Measurements from ENCODE around the gene BMS1.
"Not testable (repeated sequence)": the region's sequence is repeated elsewhere in the genome, so short reads cannot be mapped to it uniquely, and the experiment has no call there.

The BMS1 gene

GRCh38 chr10:42782446-42783180, at the start of gene BMS1:
Gene BMS1, plus strand, starts transcription at chr10:42782795. Its CDS starts 1,600 bp downstream, at chr10:42784395.
- Histone ChIP-seq H4K20me1 (ENCODE audit: insufficient read depth, low read length) (no peaks in the 10 kb centered on the region), H3K79me2 (ENCODE audit: insufficient read depth, low read length) (peaks cover 11% of the 10 kb centered on the region), H3K9me3 (ENCODE audit: low read length) (no peaks in the 10 kb centered on the region), H3K4me1 (ENCODE audit: insufficient read depth, low read length, severe bottlenecking) (peaks cover 18% of the 10 kb centered on the region), H3K27me3 (ENCODE audit: insufficient read depth, low read length) (no peaks in the 10 kb centered on the region), H2AFZ (ENCODE audit: low read length) (peak within 1 kb of the TSS; percentile 39), H3K27ac (ENCODE audit: low read depth, low read length, poor library complexity, severe bottlenecking) (peak within 1 kb of the TSS; percentile 24), H3K9me2 (ENCODE audit: low read depth, low read length) (no peaks in the 10 kb centered on the region), H3K36me3 (ENCODE audit: insufficient read depth, low read length) (peaks cover 32% of the 10 kb centered on the region), H3F3A (ENCODE audit: insufficient read depth, low read length) (no peaks in the 10 kb centered on the region), H3K9ac (ENCODE audit: low read length) (peak within 1 kb of the TSS; percentile 79), H3K4me3 (ENCODE audit: low read depth, low read length, poor library complexity, severe bottlenecking) (peak within 1 kb of the TSS; percentile 97), H3K4me2 (ENCODE audit: low read length) (peak within 1 kb of the TSS; percentile 100)
- TF ChIP-seq CTCF (IDR thresholded peaks at IDR 0.05; ENCODE audit: low read length), result no peak
- TF ChIP-seq EZH2 (IDR thresholded peaks at IDR 0.05; ENCODE audit: borderline replicate concordance, low read length), result no peak

- Histone ChIP-seq H3K4me3 (ENCODE audit: low read depth, low read length, poor library complexity, severe bottlenecking) (no peak overlapping the region), H3K36me3 (ENCODE audit: insufficient read depth, low read length) (no peaks in the 10 kb centered on the region), H3K9me3 (ENCODE audit: low read length) (no peaks in the 10 kb centered on the region), H3K4me2 (ENCODE audit: low read length) (no peak overlapping the region), H3K79me2 (ENCODE audit: insufficient read depth, low read length) (no peaks in the 10 kb centered on the region), H4K20me1 (ENCODE audit: insufficient read depth, low read length) (no peaks in the 10 kb centered on the region), H3K9ac (ENCODE audit: low read length) (no peak overlapping the region), H2AFZ (ENCODE audit: low read length) (no peak overlapping the region), H3K9me2 (ENCODE audit: low read depth, low read length) (no peaks in the 10 kb centered on the region), H3K27me3 (ENCODE audit: insufficient read depth, low read length) (no peaks in the 10 kb centered on the region), H3K27ac (ENCODE audit: low read depth, low read length, poor library complexity, severe bottlenecking) (no peak overlapping the region), H3F3A (ENCODE audit: insufficient read depth, low read length) (no peaks in the 10 kb centered on the region), H3K4me1 (ENCODE audit: insufficient read depth, low read length, severe bottlenecking) (no peaks in the 10 kb centered on the region)
- TF ChIP-seq CTCF (IDR thresholded peaks at IDR 0.05; ENCODE audit: low read length), result no peak
- TF ChIP-seq EZH2 (IDR thresholded peaks at IDR 0.05; ENCODE audit: borderline replicate concordance, low read length), result no peak
Measured at GRCh38 chr10:42734536-42734935, 48.1 kb upstream of the BMS1 start.

- H4K20me1 ChIP-seq (ENCODE audit: insufficient read depth, low read length), result no peaks in the 10 kb centered on the region
- H3K9me2 ChIP-seq (ENCODE audit: low read depth, low read length), result no peaks in the 10 kb centered on the region
- no peaks in the 10 kb centered on the region for H3K79me2 ChIP-seq (ENCODE audit: insufficient read depth, low read length)
- H3K4me1 ChIP-seq (ENCODE audit: insufficient read depth, low read length, severe bottlenecking), result no peaks in the 10 kb centered on the region
- H3K36me3 ChIP-seq (ENCODE audit: insufficient read depth, low read length), result no peaks in the 10 kb centered on the region
- no peaks in the 10 kb centered on the region for H3F3A ChIP-seq (ENCODE audit: insufficient read depth, low read length)
- TF ChIP-seq EZH2 (IDR thresholded peaks at IDR 0.05; ENCODE audit: borderline replicate concordance, low read length) (no peak), CTCF (IDR thresholded peaks at IDR 0.05; ENCODE audit: low read length) (no peak)
- H3K27ac ChIP-seq (ENCODE audit: low read depth, low read length, poor library complexity, severe bottlenecking), result no peak overlapping the region
- H3K4me3 ChIP-seq (ENCODE audit: low read depth, low read length, poor library complexity, severe bottlenecking), result no peak overlapping the region
- H3K9me3 ChIP-seq (ENCODE audit: low read length), result no peaks in the 10 kb centered on the region
- H3K4me2 ChIP-seq (ENCODE audit: low read length), result no peak overlapping the region
- no peaks in the 10 kb centered on the region for H3K27me3 ChIP-seq (ENCODE audit: insufficient read depth, low read length)
- H3K9ac ChIP-seq (ENCODE audit: low read length), result no peak overlapping the region
- H2AFZ ChIP-seq (ENCODE audit: low read length), result no peak overlapping the region
Measured at GRCh38 chr10:42738679-42739078, 43.9 kb upstream of the BMS1 start.

GRCh38 chr10:42741536-42741935, 41.1 kb upstream of the BMS1 start:
- H3K36me3 ChIP-seq (ENCODE audit: insufficient read depth, low read length); H3K4me3 ChIP-seq (ENCODE audit: low read depth, low read length, poor library complexity, severe bottlenecking); H3K4me1 ChIP-seq (ENCODE audit: insufficient read depth, low read length, severe bottlenecking); H3F3A ChIP-seq (ENCODE audit: insufficient read depth, low read length); H3K79me2 ChIP-seq (ENCODE audit: insufficient read depth, low read length); H3K27me3 ChIP-seq (ENCODE audit: insufficient read depth, low read length); H2AFZ ChIP-seq (ENCODE audit: low read length); H4K20me1 ChIP-seq (ENCODE audit: insufficient read depth, low read length); H3K9me3 ChIP-seq (ENCODE audit: low read length); H3K9me2 ChIP-seq (ENCODE audit: low read depth, low read length); H3K27ac ChIP-seq (ENCODE audit: low read depth, low read length, poor library complexity, severe bottlenecking); H3K4me2 ChIP-seq (ENCODE audit: low read length); H3K9ac ChIP-seq (ENCODE audit: low read length): not testable (repeated sequence)

Measured in OCI-LY1 (cell line).